Gastrocnemius medialis (tissue), 4 donors: ENCODE measurements around the gene HGFAC.

Experiments used
- CTCF ChIP-seq, 5 experiments: fragments of 450-650 bp in 3 of 5; fragments of 200-600 bp in 2 of 5; sonication (generic) in 2 of 5; IDR thresholded peaks in 4 of 5; conservative IDR thresholded peaks in 1 of 5; 1 replicate in 4 of 5; 2 replicates in 1 of 5; pipeline ENCODE4 v1.5.1; 2016 to 2019; ENCODE audit warnings: antibody characterized with exemption in 5 of 5, mild to moderate bottlenecking in 3 of 5, moderate library complexity in 3 of 5
- POLR2A ChIP-seq, 2 donors: fragments of 450-650 bp; IDR thresholded peaks; one replicate each; pipeline ENCODE4 v1.6.1; 2017; ENCODE audit warnings: antibody characterized with exemption in 2 of 2, mild to moderate bottlenecking in 2 of 2, moderate library complexity in 2 of 2

- no peak for TF ChIP-seq CTCF (IDR thresholded peaks at IDR 0.05 in 4 of 5, conservative IDR thresholded peaks at IDR 0.05 in 1 of 5)
- TF ChIP-seq POLR2A (IDR thresholded peaks at IDR 0.05), result no peak
Measured at GRCh38 chr4:3492741-3493719, 51.3 kb downstream of the HGFAC start.
